ENCODE data around the gene TUSC2. TPM values are rescaled to one million over a fixed set of nuclear protein-coding genes. Genes with fewer than 3 reads are reported as not detected.

The TUSC2 gene
- total and polyA plus RNA-seq, 9 of the 15 experiments (the other 6 are each of a cell fraction or from before 2014, with no cell fraction given): 2.8 to 67.5 (median 25.8) TPM

GRCh38 chr3:50319894-50320625 is 8.0 kb downstream of the TUSC2 start:
- no peak for ATAC-seq
- Histone ChIP-seq H3K9ac (ENCODE audit: insufficient read depth in 1 of 2, low read depth in 2 of 2, low read length in 2 of 2) (peak overlapping the region; percentile 98), H3K79me2 (ENCODE audit: control insufficient read depth, insufficient read depth, low read length) (peaks cover 22% of the 10 kb centered on the region), H3K27me3 (ENCODE audit: control insufficient read depth in 2 of 2, insufficient read depth in 2 of 2, low read length in 2 of 2) (no peaks in the 10 kb centered on the region), H3K4me3 (peak overlapping the region; percentile 81), H3K4me1 (replicated peaks in 1 of 2; ENCODE audit: control insufficient read depth in 2 of 2, insufficient read depth in 2 of 2, low read length in 2 of 2) (peaks cover 36 to 80% of the 10 kb centered on the region in 2 experiments), H3K4me2 (ENCODE audit: insufficient read depth, low read length) (peak overlapping the region; percentile 90), H3K9me3 (replicated peaks; ENCODE audit: control insufficient read depth, insufficient read depth, low read depth, low read length) (no peaks in the 10 kb centered on the region), H3K27ac (ENCODE audit: extremely low read depth, low read depth, low read length) (peak overlapping the region; percentile 100; the same call in 1 of the 3 replicates), H3K36me3 (ENCODE audit: control insufficient read depth, insufficient read depth, low read length) (peaks cover 29% of the 10 kb centered on the region; the same call in 2 of the 3 replicates), H4K20me1 (replicated peaks; ENCODE audit: control insufficient read depth, insufficient read depth, low read length) (no peaks in the 10 kb centered on the region), H2AFZ (ENCODE audit: low read depth, low read length) (no peak overlapping the region), H3K9me1 (ENCODE audit: control insufficient read depth, insufficient read depth, low read length) (no peaks in the 10 kb centered on the region)
- peak; percentile 32 for FAIRE-seq
- intact Hi-C loops (cut with micrococcal nuclease): no loop called here
- BruUV-seq (replicated peaks): no TSS peak
- 76% methylated on average over 19 of the region's 29 CpGs for WGBS (ENCODE audit: insufficient coverage, low coverage, missing lambda C conversion rate)
- in situ Hi-C loops (cut with MboI): no loop called here
- ChIA-PET CTCF (ENCODE audit: low intra/inter-chr PET ratio) (no interaction called here), POLR2A (interaction anchor here (0.9 to 1.2 kb wide), 3 partner anchors 8 to 58 kb away, joined by 4 to 5 read pairs (median 4); partner anchors contain the start of gene TUSC2)
- no peak for DNase-seq (ENCODE audit: extremely low read depth in 1 of 4, low spot score in 3 of 4)
- no peak for TF ChIP-seq ZNF124 (CRISPR knock-in tag; IDR thresholded peaks at IDR 0.05)
- TF ChIP-seq ZC3H8 (IDR thresholded peaks at IDR 0.05): no peak
- TF ChIP-seq ZFP30 (CRISPR knock-in tag; IDR thresholded peaks at IDR 0.05; ENCODE audit: borderline replicate concordance): no peak
- TF ChIP-seq CTCF (IDR thresholded peaks at IDR 0.05 in 2 of 3, conservative IDR thresholded peaks at IDR 0.05 in 1 of 3; ENCODE audit: insufficient read depth in 2 of 3, low read depth in 1 of 3, low read length in 3 of 3): 0 out of 6 replicates have a peak, but pooled peaks of 2 of the 3 experiments have one; percentile 5 to 14
- no peak for TF ChIP-seq HSF4 (CRISPR knock-in tag; IDR thresholded peaks at IDR 0.05; ENCODE audit: borderline replicate concordance)
- TF ChIP-seq TCF7 (IDR thresholded peaks at IDR 0.05; ENCODE audit: borderline replicate concordance): no peak
- TF ChIP-seq PBX2 (CRISPR knock-in tag; IDR thresholded peaks at IDR 0.05; ENCODE audit: low read depth): no peak
- TF ChIP-seq PBX2 (tag; conservative IDR thresholded peaks at IDR 0.05; ENCODE audit: low read depth): no peak
- TF ChIP-seq TSHZ1 (CRISPR knock-in tag; IDR thresholded peaks at IDR 0.05): no peak
- TF ChIP-seq ETV5 (CRISPR knock-in tag; IDR thresholded peaks at IDR 0.05; ENCODE audit: low read depth): 0 out of 2 replicates have a peak, but pooled peaks have one; percentile 2
